Smooth muscle cell (in vitro differentiated cells): ENCODE data around the gene CXCR5. TPM values are rescaled to one million over a fixed set of nuclear protein-coding genes. Genes with fewer than 3 reads are reported as not detected.

Experiments used
- DNase-seq: peaks from one replicate; lab custom pipeline; 2025; ENCODE audit not compliant: unreplicated experiment; lab: John Stamatoyannopoulos, UW
- H2AFZ ChIP-seq: fragments of 200-600 bp; sonication (generic); 2 replicates; pipeline ENCODE4 v1.6.0; 2016; ENCODE audit warnings: antibody characterized with exemption, low read depth, mild to moderate bottlenecking
- H3F3A ChIP-seq: fragments of 200-600 bp; sonication (generic); 2 replicates; pipeline ENCODE4 v1.6.0; 2017; ENCODE audit warnings: antibody characterized with exemption, low read depth
- H3K27ac ChIP-seq: fragments of 200-600 bp; sonication (generic); 2 replicates; pipeline ENCODE4 v1.5.1; 2016; ENCODE audit warnings: low read depth, mild to moderate bottlenecking
- H3K27me3 ChIP-seq: fragments of 200-600 bp; sonication (generic); 2 replicates; pipeline ENCODE4 v1.6.1; 2016; ENCODE audit warnings: low read depth, mild to moderate bottlenecking
- H3K36me3 ChIP-seq: fragments of 200-600 bp; sonication (generic); 2 replicates; pipeline ENCODE4 v1.5.1; 2016; ENCODE audit warnings: low read depth
- H3K4me1 ChIP-seq: fragments of 200-600 bp; sonication (generic); 2 replicates; pipeline ENCODE4 v1.5.1; 2016; ENCODE audit warnings: low read depth
- H3K4me2 ChIP-seq: fragments of 200-600 bp; sonication (generic); 2 replicates; pipeline ENCODE4 v1.6.0; 2016; ENCODE audit warnings: mild to moderate bottlenecking
- H3K4me3 ChIP-seq: fragments of 200-600 bp; sonication (generic); 2 replicates; pipeline ENCODE4 v1.5.1; 2016; ENCODE audit warnings: mild to moderate bottlenecking
- H3K79me2 ChIP-seq: fragments of 200-600 bp; sonication (generic); 2 replicates; pipeline ENCODE4 v1.6.0; 2016; ENCODE audit warnings: low read depth, mild to moderate bottlenecking
- H3K9ac ChIP-seq: fragments of 200-600 bp; sonication (generic); 2 replicates; pipeline ENCODE4 v1.6.0; 2016; ENCODE audit warnings: low read depth
- H3K9me3 ChIP-seq: fragments of 200-600 bp; sonication (generic); replicated peaks from 2 replicates; pipeline ENCODE4 v1.5.1; 2016; ENCODE audit warnings: low read depth
- H4K20me1 ChIP-seq: fragments of 200-600 bp; sonication (generic); 2 replicates; pipeline ENCODE4 v1.6.0; 2016; ENCODE audit warnings: low read depth
- WGBS: methylation state at CpG from one replicate; pipeline ENCODE4 v1.1.7; 2016; ENCODE audit warnings: low lambda C conversion rate; 5-methylcytosine and 5-hydroxymethylcytosine counted together
- polyA plus RNA-seq: library from polyadenylated mRNA; unstranded; fragments of >200 nt; fragmentation: Nextera tagmentation; extraction: Ambion mirVana; gene quantifications from 2 replicates; pipeline ENCODE4 v1.2.1, GENCODE V29; 2016
- total RNA-seq: library from RNA; depleted of rRNA; stranded (reverse); fragments of >200 nt; gene quantifications from 2 replicates; pipeline ENCODE4 v1.2.3, GENCODE V29; 2014
- TF ChIP-seq, protein P1 (sequence below): fragments of 200-600 bp; sonication (generic); IDR thresholded peaks from 2 replicates; pipeline ENCODE4 v1.5.1; 2017; ENCODE audit warnings: borderline replicate concordance, mild to moderate bottlenecking, antibody characterized with exemption; ENCODE audit not compliant: insufficient read depth, poor library complexity, severe bottlenecking

The CXCR5 gene
- total and polyA plus RNA-seq, 2 experiments from 2014 or later: not detected

DNA sequence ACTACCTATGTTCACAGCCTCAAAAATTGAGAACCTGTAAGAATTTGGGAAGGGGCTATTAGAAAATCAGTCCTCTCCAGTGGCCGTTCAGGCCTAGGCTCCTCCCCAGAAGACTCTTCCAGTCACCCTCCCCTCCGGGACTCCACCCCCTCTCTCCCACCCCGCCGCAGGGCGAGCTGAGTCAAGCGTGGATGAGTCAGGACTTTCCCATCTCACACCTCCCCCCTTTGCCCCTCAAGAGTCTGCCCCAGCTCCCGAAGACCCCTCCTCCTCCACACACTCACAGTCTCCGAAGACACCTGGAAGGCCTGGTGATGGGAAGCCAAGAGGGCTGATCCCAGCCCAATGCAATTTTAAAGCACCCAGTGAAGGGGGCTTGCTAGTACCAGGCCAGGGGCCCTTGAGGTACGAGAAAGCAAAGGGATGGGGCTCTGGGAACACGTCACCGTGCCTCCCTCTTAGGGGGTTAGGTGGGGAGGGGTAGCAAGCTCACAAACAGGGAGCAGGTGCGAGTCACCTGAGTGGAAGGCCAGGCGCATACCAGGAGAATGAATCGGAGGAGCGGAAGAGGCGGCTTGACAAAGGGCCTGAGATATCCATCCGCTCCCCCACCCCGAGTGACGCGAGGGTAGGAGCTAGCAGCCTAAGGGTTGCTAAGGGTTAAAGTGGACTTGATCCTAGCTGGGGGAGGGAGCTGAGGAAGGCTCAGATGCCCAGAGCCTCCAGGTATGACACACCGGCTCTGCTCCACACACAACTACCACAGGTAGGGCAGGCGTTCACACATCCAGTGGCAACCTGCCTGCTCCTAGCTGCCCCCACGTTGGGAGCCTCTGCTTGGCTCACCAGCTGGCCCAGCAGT is 28.4 kb downstream of the CXCR5 start:
- Histone ChIP-seq H3K27ac (peak overlapping the region; percentile 100), H4K20me1 (peaks cover 19% of the 10 kb centered on the region), H3F3A (peaks cover 43% of the 10 kb centered on the region), H3K27me3 (no peaks in the 10 kb centered on the region), H3K9ac (peak overlapping the region; percentile 94), H2AFZ (no peak overlapping the region), H3K79me2 (peaks cover 62% of the 10 kb centered on the region), H3K4me2 (peak overlapping the region; percentile 88), H3K4me3 (peak overlapping the region; percentile 45), H3K4me1 (peaks cover 89% of the 10 kb centered on the region), H3K36me3 (no peaks in the 10 kb centered on the region), H3K9me3 (no peaks in the 10 kb centered on the region)
- peak; percentile 73 for DNase-seq
- WGBS: 5% methylated on average over 22 of the region's 23 CpGs
- TF ChIP-seq, protein P1, sequence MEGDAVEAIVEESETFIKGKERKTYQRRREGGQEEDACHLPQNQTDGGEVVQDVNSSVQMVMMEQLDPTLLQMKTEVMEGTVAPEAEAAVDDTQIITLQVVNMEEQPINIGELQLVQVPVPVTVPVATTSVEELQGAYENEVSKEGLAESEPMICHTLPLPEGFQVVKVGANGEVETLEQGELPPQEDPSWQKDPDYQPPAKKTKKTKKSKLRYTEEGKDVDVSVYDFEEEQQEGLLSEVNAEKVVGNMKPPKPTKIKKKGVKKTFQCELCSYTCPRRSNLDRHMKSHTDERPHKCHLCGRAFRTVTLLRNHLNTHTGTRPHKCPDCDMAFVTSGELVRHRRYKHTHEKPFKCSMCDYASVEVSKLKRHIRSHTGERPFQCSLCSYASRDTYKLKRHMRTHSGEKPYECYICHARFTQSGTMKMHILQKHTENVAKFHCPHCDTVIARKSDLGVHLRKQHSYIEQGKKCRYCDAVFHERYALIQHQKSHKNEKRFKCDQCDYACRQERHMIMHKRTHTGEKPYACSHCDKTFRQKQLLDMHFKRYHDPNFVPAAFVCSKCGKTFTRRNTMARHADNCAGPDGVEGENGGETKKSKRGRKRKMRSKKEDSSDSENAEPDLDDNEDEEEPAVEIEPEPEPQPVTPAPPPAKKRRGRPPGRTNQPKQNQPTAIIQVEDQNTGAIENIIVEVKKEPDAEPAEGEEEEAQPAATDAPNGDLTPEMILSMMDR: no peak

DNA sequence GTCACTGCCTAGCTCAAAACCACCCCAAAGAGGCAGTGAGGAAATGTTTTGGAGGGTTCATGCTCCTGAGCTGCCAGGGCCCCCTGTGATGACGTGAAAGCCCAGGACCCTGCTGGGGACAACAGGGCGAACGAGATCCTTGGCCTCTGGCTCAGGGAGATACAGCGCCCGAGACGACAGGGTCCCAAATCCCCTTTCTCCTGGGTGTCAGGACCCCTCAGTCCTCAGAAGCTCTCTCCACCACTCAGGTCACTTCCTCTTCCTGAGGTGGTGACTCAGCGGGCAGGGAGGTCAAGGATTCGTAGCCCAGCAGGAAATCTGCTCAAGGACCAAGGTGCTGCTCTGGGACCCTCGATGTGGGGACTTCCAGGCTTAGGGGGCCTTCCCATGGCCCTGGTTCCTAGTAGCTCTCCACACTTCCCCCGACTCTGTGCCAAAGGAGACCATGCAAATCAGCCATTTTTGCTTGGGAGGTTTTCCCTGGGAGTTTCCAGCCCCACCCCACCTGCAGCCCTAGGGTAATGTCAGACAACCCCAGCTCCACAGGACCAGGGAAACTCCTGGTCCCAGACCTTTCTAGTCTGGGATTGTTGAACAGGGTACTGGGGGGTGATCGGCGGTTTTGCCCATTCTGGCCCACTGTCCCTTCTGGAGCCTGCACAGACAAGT is 29.2 kb downstream of the CXCR5 start:
- no peaks in the 10 kb centered on the region for H3K27me3 ChIP-seq
- TF ChIP-seq, protein P1: no peak
- H3K4me2 ChIP-seq: peak overlapping the region; percentile 79
- H3K79me2 ChIP-seq: peaks cover 57% of the 10 kb centered on the region
- WGBS: 38% methylated on average over 12 of the region's 12 CpGs
- peaks cover 11% of the 10 kb centered on the region for H4K20me1 ChIP-seq
- no peak overlapping the region for H3K4me3 ChIP-seq
- peaks cover 51% of the 10 kb centered on the region for H3F3A ChIP-seq
- no peaks in the 10 kb centered on the region for H3K36me3 ChIP-seq
- peak overlapping the region; percentile 94 for H3K9ac ChIP-seq
- peak overlapping the region; percentile 100 for H3K27ac ChIP-seq
- H2AFZ ChIP-seq: no peak overlapping the region
- no peaks in the 10 kb centered on the region for H3K9me3 ChIP-seq
- DNase-seq: no peak
- H3K4me1 ChIP-seq: peaks cover 89% of the 10 kb centered on the region

DNA sequence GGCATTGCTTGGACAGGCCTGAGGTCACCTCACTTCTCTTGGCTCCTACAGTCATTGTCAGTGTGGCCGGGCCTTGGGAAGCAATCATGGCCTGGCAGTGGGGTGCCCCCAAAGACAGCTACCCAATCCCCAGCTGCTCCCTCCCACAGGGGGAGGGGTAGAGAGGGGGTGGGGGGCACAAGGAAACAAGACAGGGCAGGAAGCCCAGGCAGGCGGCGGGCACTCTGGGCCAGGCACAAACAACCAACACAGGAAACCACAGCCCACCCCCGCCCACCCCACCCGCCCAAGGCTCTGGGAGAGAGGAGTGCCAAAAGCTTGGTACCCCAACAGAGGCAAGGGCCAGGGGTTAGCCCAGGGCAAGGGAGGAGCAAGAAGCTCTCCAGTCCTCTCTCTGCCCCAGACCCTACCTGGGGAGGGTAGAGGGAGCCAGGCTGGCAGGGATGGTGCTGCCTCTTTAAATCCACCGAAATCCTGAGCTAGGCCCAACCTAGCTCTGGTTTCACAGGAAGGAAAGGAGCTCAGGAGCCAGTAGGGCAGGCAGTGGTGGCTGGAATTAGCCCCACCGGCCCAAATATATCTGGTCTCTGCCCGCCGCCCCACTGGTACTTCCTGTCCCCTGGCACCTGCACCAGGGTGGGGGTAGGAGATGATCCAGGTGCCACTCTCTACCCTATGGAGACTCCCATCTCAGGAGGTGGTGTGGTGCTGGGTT is 29.9 kb downstream of the CXCR5 start:
- DNase-seq: no peak
- Histone ChIP-seq H4K20me1 (peaks cover 5% of the 10 kb centered on the region), H3K4me2 (peak overlapping the region; percentile 79), H3K4me1 (peaks cover 87% of the 10 kb centered on the region), H3K4me3 (no peak overlapping the region), H3K27me3 (no peaks in the 10 kb centered on the region), H3K9me3 (no peaks in the 10 kb centered on the region), H2AFZ (no peak overlapping the region), H3K9ac (peak overlapping the region; percentile 94), H3K79me2 (peaks cover 51% of the 10 kb centered on the region), H3K36me3 (no peaks in the 10 kb centered on the region), H3F3A (peaks cover 50% of the 10 kb centered on the region), H3K27ac (peak overlapping the region; percentile 100)
- WGBS: 57% methylated on average over 6 of the region's 9 CpGs
- TF ChIP-seq, protein P1: no peak
